ENCODE measurements around the gene HOXA5.

GRCh38 chr7:27172315-27172774 is 28.9 kb upstream of the HOXA5 start:
- TF ChIP-seq CTCF (IDR thresholded peaks at IDR 0.05) (no peak), POLR2A (IDR thresholded peaks at IDR 0.05) (no peak)
